Medulla oblongata (tissue), 1 donor: ENCODE data around the gene SMAD1.

Experiments
- DNase-seq: peaks from one replicate; pipeline ENCODE4 v3.0.0-alpha.2; 2015; ENCODE audit errors: extremely low spot score

Gene SMAD1

GRCh38 chr4:145489556-145489955 lies 7.9 kb downstream of the SMAD1 start:
- DNase-seq = no peak

GRCh38 chr4:145490361-145490760 lies 8.7 kb downstream of the SMAD1 start:
- no peak for DNase-seq

- no peak for DNase-seq
These were observed 9.1 kb downstream of the SMAD1 start for GRCh38 chr4:145490796-145491195.

- no peak for DNase-seq
These were observed 10.7 kb downstream of the SMAD1 start for GRCh38 chr4:145492376-145492775.

GRCh38 chr4:145493166-145493565 lies 11.5 kb downstream of the SMAD1 start:
- no peak for DNase-seq

- DNase-seq = no peak
These were observed 13.1 kb downstream of the SMAD1 start for GRCh38 chr4:145494666-145495270.

GRCh38 chr4:145496292-145496691 lies 14.6 kb downstream of the SMAD1 start:
- DNase-seq = no peak

- DNase-seq = no peak
These were observed 15.8 kb downstream of the SMAD1 start for GRCh38 chr4:145497199-145498149.

GRCh38 chr4:145498430-145498829 lies 16.8 kb downstream of the SMAD1 start:
- no peak for DNase-seq

- no peak for DNase-seq
These were observed 19.5 kb downstream of the SMAD1 start for GRCh38 chr4:145501051-145501660.

- DNase-seq = no peak
These were observed 21.2 kb downstream of the SMAD1 start for GRCh38 chr4:145502809-145503208.

GRCh38 chr4:145503486-145504072 lies 21.9 kb downstream of the SMAD1 start:
- no peak for DNase-seq

- DNase-seq = no peak
These were observed 24.3 kb downstream of the SMAD1 start for GRCh38 chr4:145505995-145506394.

GRCh38 chr4:145507636-145508035 lies 26.0 kb downstream of the SMAD1 start:
- DNase-seq = no peak

- DNase-seq = no peak
These were observed 30.4 kb downstream of the SMAD1 start for GRCh38 chr4:145511913-145512522.

- DNase-seq = no peak
These were observed 31.5 kb downstream of the SMAD1 start for GRCh38 chr4:145513020-145513621.

- DNase-seq = no peak
These were observed 38.5 kb downstream of the SMAD1 start for GRCh38 chr4:145520172-145520571.

GRCh38 chr4:145521282-145521681 lies 39.6 kb downstream of the SMAD1 start:
- DNase-seq = no peak

GRCh38 chr4:145523117-145523516 lies 41.5 kb downstream of the SMAD1 start:
- no peak for DNase-seq

- no peak for DNase-seq
These were observed 42.9 kb downstream of the SMAD1 start for GRCh38 chr4:145524552-145524951.

- no peak for DNase-seq
These were observed 43.7 kb downstream of the SMAD1 start for GRCh38 chr4:145525291-145525740.
